ENCODE measurements around the gene KCNQ5. TPM values are rescaled to one million over a fixed set of nuclear protein-coding genes. Genes with fewer than 3 reads are reported as not detected.
"Not testable (repeated sequence)": the region's sequence is repeated elsewhere in the genome, so short reads cannot be mapped to it uniquely, and the experiment has no call there.

The KCNQ5 gene
- total RNA-seq, 2 experiments from 2014 or later = 5.1 to 5.5 TPM

- Mint-ChIP-seq H3K4me3 (no peak overlapping the region), H3K4me1 (no peaks in the 10 kb centered on the region), H3K36me3 (ENCODE audit: low read depth) (no peaks in the 10 kb centered on the region), H3K27ac (no peak overlapping the region), H3K9me3 (ENCODE audit: low read depth) (no peaks in the 10 kb centered on the region), H3K27me3 (no peaks in the 10 kb centered on the region)
- ChIA-PET POLR2A (no interaction called here), CTCF (no interaction called here)
- intact Hi-C loops (cut with DNase I, micrococcal nuclease) = no loop called here
- ATAC-seq (no peak), DNase-seq (no peak)
These were observed 611.2 kb downstream of the KCNQ5 start for GRCh38 chr6:73233048-73233447.

GRCh38 chr6:73233971-73234370 is 612.1 kb downstream of the KCNQ5 start:
- H3K27ac Mint-ChIP-seq; H3K4me3 Mint-ChIP-seq; CTCF ChIA-PET; ATAC-seq; H3K27me3 Mint-ChIP-seq; H3K36me3 Mint-ChIP-seq (ENCODE audit: low read depth); DNase-seq; intact Hi-C loops (cut with DNase I, micrococcal nuclease); H3K9me3 Mint-ChIP-seq (ENCODE audit: low read depth); POLR2A ChIA-PET; H3K4me1 Mint-ChIP-seq: not testable (repeated sequence)

DNA sequence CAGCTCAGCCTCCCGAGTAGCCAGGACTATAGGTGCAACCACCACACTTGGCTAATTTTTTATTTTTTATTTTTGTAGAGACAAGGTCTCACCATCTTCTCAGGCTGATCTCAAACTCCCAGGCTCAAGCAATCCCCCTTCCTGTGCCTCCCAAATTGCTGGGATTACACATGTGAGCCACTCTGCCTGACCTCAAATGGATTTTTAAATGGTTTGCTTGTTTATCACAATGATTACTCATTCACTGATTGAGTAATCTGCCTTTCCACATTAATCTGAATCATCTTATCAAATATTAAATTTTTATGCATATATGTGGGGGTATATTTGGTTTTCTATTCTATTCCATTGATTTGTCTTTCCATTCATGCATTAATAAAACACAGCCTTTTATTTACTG is 612.9 kb downstream of the KCNQ5 start:
- CTCF ChIA-PET = no interaction called here
- H3K4me1 Mint-ChIP-seq = no peaks in the 10 kb centered on the region
- DNase-seq = no peak

GRCh38 chr6:73236144-73236750 is 614.4 kb downstream of the KCNQ5 start:
- no peak overlapping the region for H3K27ac Mint-ChIP-seq
- H3K9me3 Mint-ChIP-seq (ENCODE audit: low read depth) = no peaks in the 10 kb centered on the region
- DNase-seq (no peak), ATAC-seq (no peak)
- ChIA-PET POLR2A (interaction anchor here (0.7 kb wide), 1 partner anchor 42 kb away, joined by 3 read pairs; no protein-coding TSS in a partner anchor), CTCF (interaction anchor here (0.6 kb wide), 1 partner anchor 649 kb away, joined by 3 read pairs; no protein-coding TSS in a partner anchor)
- no peaks in the 10 kb centered on the region for H3K4me1 Mint-ChIP-seq
- H3K27me3 Mint-ChIP-seq = no peaks in the 10 kb centered on the region
- no peaks in the 10 kb centered on the region for H3K36me3 Mint-ChIP-seq (ENCODE audit: low read depth)
- intact Hi-C loops (cut with DNase I, micrococcal nuclease) = no loop called here
- H3K4me3 Mint-ChIP-seq = no peak overlapping the region

More for the DNA sequence above, 612.9 kb downstream of the KCNQ5 start:
- no peaks in the 10 kb centered on the region for H3K9me3 Mint-ChIP-seq (ENCODE audit: low read depth)
- H3K4me3 Mint-ChIP-seq = no peak overlapping the region
- H3K36me3 Mint-ChIP-seq (ENCODE audit: low read depth) = no peaks in the 10 kb centered on the region
- H3K27ac Mint-ChIP-seq = no peak overlapping the region
- POLR2A ChIA-PET = no interaction called here
- ATAC-seq = no peak
- intact Hi-C loops (cut with DNase I, micrococcal nuclease) = no loop called here
- H3K27me3 Mint-ChIP-seq = no peaks in the 10 kb centered on the region

- peaks cover 2% of the 10 kb centered on the region for H3K27me3 Mint-ChIP-seq
- H3K36me3 Mint-ChIP-seq (ENCODE audit: low read depth) = no peaks in the 10 kb centered on the region
- ATAC-seq (no peak), DNase-seq (no peak)
- H3K27ac Mint-ChIP-seq = no peak overlapping the region
- ChIA-PET CTCF (no interaction called here), POLR2A (no interaction called here)
- intact Hi-C loops (cut with DNase I, micrococcal nuclease) = no loop called here
- H3K9me3 Mint-ChIP-seq (ENCODE audit: low read depth) = no peaks in the 10 kb centered on the region
- H3K4me1 Mint-ChIP-seq = no peaks in the 10 kb centered on the region
- no peak overlapping the region for H3K4me3 Mint-ChIP-seq
These were observed 618.9 kb downstream of the KCNQ5 start for GRCh38 chr6:73240730-73241129.

- H3K4me3 Mint-ChIP-seq = no peak overlapping the region
- ChIA-PET CTCF (no interaction called here), POLR2A (no interaction called here)
- peaks cover 2% of the 10 kb centered on the region for H3K27me3 Mint-ChIP-seq
- H3K9me3 Mint-ChIP-seq (ENCODE audit: low read depth) = no peaks in the 10 kb centered on the region
- no peaks in the 10 kb centered on the region for H3K36me3 Mint-ChIP-seq (ENCODE audit: low read depth)
- no peak for DNase-seq
- ATAC-seq = no peak
- H3K4me1 Mint-ChIP-seq = no peaks in the 10 kb centered on the region
- no peak overlapping the region for H3K27ac Mint-ChIP-seq
- intact Hi-C loops (cut with DNase I, micrococcal nuclease) = no loop called here
These were observed 620.1 kb downstream of the KCNQ5 start for GRCh38 chr6:73242001-73242400.

Small RNA genes lying within 50 kb of the gene (microRNA-seq; reads per million reads assigned to microRNA genes)
- gene MIR4282 (ENCODE audit: borderline replicate concordance) = not detected
